Sigmoid colon (tissue), 7 donors: Measurements from ENCODE around the gene TOX2. TPM values are rescaled to one million over a fixed set of nuclear protein-coding genes. Genes with fewer than 3 reads are reported as not detected.

Experiments used
- DNase-seq: peaks from one replicate; pipeline ENCODE4 v3.0.0-alpha.2; 2019
- H3K27ac ChIP-seq, 4 donors: fragments of 200-600 bp; sonication (generic); one replicate each; pipeline ENCODE4 v1.5.1; 2016 to 2019; ENCODE audit warnings: mild to moderate bottlenecking in 1 of 4
- H3K27me3 ChIP-seq, 3 donors: fragments of 200-600 bp; sonication (generic); one replicate each; pipeline ENCODE4 v1.5.1; 2019; ENCODE audit warnings: mild to moderate bottlenecking in 1 of 3
- H3K36me3 ChIP-seq, 4 donors: fragments of 200-600 bp; sonication (generic); one replicate each; pipeline ENCODE4 v1.5.1; 2016 to 2019
- H3K4me1 ChIP-seq, 4 donors: fragments of 200-600 bp; sonication (generic); one replicate each; pipeline ENCODE4 v1.5.1; 2017 to 2019
- H3K4me3 ChIP-seq, 4 donors: fragments of 200-600 bp; sonication (generic); one replicate each; pipeline ENCODE4 v1.5.1; 2017 to 2019; ENCODE audit warnings: mild to moderate bottlenecking in 2 of 4, moderate library complexity in 1 of 4
- H3K9me3 ChIP-seq, 4 donors: fragments of 200-600 bp in 3 of 4; sonication (generic) in 3 of 4; one replicate each; pipeline versions ENCODE4 v1.5.1 to v1.6.1; 2013 to 2019
- EP300 ChIP-seq, 4 donors: sonication (generic); formaldehyde crosslinking; IDR thresholded peaks; one replicate each; pipeline ENCODE4 v1.6.1; 2017; ENCODE audit warnings: antibody characterized with exemption in 4 of 4
- POLR2A ChIP-seq, 2 donors: fragments of 450-650 bp; IDR thresholded peaks; one replicate each; pipeline ENCODE4 v1.6.1; 2016; ENCODE audit warnings: antibody characterized with exemption in 2 of 2, mild to moderate bottlenecking in 2 of 2, moderate library complexity in 2 of 2
- POLR2AphosphoS5 ChIP-seq, 4 donors: sonication (generic); formaldehyde crosslinking; IDR thresholded peaks; one replicate each; pipeline ENCODE4 v1.6.1; 2017; ENCODE audit warnings: antibody characterized with exemption in 4 of 4
- WGBS, 2 donors: extraction: QIAGEN DNeasy Blood & Tissue Kit; methylation state at CpG; one replicate each; pipeline ENCODE4 v1.1.7; 2013; 5-methylcytosine and 5-hydroxymethylcytosine counted together
- intact Hi-C: fragments of 100-400 bp; cut with DNase I; formaldehyde crosslinking; loops from one replicate; pipeline ENCODE4 v1.15.1; 2023
- polyA plus RNA-seq, 3 donors: library from polyadenylated mRNA; stranded (reverse); fragments of 200-250 nt; gene quantifications; one replicate each; pipeline ENCODE4 v1.2.3, GENCODE V29; 2013
- small RNA-seq, 3 donors: library from RNA; depleted of rRNA; stranded (forward); fragments of <200 nt; gene quantifications; one replicate each; pipeline ENCODE3, GENCODE V24; 2016
- total RNA-seq, 4 donors: library from RNA; depleted of rRNA; stranded (reverse); fragments of >200 nt; gene quantifications; one replicate each; pipeline ENCODE4 v1.1.0, GENCODE V29; 2016
- TF ChIP-seq, protein P1 (sequence below), 4 experiments: fragments of 450-650 bp in 3 of 4; fragments of 200-600 bp in 1 of 4; IDR thresholded peaks; one replicate each; pipeline ENCODE4 v1.5.1; 2016 to 2019; ENCODE audit warnings: antibody characterized with exemption in 4 of 4, mild to moderate bottlenecking in 3 of 4, moderate library complexity in 2 of 4
- donor health status: healthy with polysubstance abuse.
- donor health status: Bipolar disorder and iron deficiency.
- donor health status: healthy.

The TOX2 gene
- total and polyA plus RNA-seq, 7 donors, result 0.27 to 8.1 (median 1.7) TPM

GRCh38 chr20:44115762-44116644 lies 201.4 kb downstream of the TOX2 start:
- TF ChIP-seq, protein P1, sequence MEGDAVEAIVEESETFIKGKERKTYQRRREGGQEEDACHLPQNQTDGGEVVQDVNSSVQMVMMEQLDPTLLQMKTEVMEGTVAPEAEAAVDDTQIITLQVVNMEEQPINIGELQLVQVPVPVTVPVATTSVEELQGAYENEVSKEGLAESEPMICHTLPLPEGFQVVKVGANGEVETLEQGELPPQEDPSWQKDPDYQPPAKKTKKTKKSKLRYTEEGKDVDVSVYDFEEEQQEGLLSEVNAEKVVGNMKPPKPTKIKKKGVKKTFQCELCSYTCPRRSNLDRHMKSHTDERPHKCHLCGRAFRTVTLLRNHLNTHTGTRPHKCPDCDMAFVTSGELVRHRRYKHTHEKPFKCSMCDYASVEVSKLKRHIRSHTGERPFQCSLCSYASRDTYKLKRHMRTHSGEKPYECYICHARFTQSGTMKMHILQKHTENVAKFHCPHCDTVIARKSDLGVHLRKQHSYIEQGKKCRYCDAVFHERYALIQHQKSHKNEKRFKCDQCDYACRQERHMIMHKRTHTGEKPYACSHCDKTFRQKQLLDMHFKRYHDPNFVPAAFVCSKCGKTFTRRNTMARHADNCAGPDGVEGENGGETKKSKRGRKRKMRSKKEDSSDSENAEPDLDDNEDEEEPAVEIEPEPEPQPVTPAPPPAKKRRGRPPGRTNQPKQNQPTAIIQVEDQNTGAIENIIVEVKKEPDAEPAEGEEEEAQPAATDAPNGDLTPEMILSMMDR (IDR thresholded peaks at IDR 0.05), result no peak
- TF ChIP-seq EP300 (IDR thresholded peaks at IDR 0.05) (no peak), POLR2AphosphoS5 (IDR thresholded peaks at IDR 0.05) (no peak), POLR2A (IDR thresholded peaks at IDR 0.05) (no peak)
- Histone ChIP-seq H3K4me3 (no peak overlapping the region), H3K36me3 (peaks cover 0 to 27% (median 12%) of the 10 kb centered on the region in 4 donors), H3K4me1 (peaks cover 0 to 90% (median 68%) of the 10 kb centered on the region in 4 donors), H3K9me3 (no peaks in the 10 kb centered on the region), H3K27me3 (peaks cover 0 to 15% (median 0%) of the 10 kb centered on the region in 3 donors), H3K27ac (peak overlapping the region; percentile 74 to 82 (median 78))
- 31 to 46% methylated on average over 76 of the region's 76 CpGs for WGBS, 2 donors
- intact Hi-C loops, result loop anchor here (1.0 to 5.0 kb wide), 2 partner anchors 74 to 196 kb away; partner anchors contain the start of gene FITM2
- DNase-seq, result no peak

DNA sequence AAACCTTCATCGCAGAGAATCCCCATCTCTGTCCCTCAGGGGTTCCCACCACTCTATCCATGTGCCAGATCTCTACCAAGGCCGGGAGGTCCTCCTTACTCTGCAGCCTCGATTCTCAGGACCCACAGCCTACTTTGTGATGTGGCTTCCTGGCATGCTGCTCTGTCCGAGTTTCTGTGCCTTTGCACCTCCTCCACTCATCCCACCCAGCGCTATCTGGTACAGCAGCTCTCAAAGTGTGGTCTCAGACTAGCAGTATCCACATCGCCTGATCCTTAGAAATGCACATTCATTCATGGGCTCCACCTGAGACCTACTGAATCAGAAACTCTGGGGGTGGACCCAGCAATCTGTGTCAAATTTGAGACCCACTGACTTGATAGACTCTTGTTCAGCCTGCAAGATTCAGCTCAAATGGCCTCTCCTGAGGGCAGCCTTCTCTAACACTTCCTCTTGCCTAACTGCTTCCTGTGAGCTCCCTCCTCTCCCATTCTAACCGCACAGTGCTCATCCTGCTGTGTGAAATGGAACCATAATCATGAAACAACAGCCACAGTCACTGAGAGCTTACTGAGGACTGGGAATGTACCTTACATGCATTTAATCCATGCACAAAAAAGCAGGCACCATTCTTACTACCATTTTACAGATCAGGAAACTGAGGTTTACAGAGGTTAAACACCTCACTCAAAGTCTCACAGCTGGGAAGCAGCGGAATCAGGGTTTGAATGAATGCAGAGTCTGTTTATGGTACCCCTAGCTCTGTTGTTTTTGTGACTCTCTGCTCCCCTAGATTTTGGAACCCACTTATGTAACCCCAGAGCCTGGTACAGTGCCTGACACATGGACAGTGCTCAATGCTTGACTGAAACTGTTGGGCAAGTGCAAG lies 202.9 kb downstream of the TOX2 start:
- intact Hi-C loops, result loop anchor here (5.0 kb wide), 1 partner anchor 195 kb away; the partner anchor contains the start of gene FITM2
- H3K36me3 ChIP-seq, result peaks cover 0 to 23% (median 10%) of the 10 kb centered on the region in 4 donors
- H3K9me3 ChIP-seq, result no peaks in the 10 kb centered on the region
- WGBS, 2 donors, result 86% methylated on average over 8 of the region's 8 CpGs
- peak overlapping the region; percentile 74 to 82 (median 78) for H3K27ac ChIP-seq
- DNase-seq, result no peak
- TF ChIP-seq, protein P1 (IDR thresholded peaks at IDR 0.05), result no peak
- TF ChIP-seq POLR2AphosphoS5 (IDR thresholded peaks at IDR 0.05) (no peak), POLR2A (IDR thresholded peaks at IDR 0.05) (no peak), EP300 (IDR thresholded peaks at IDR 0.05) (no peak)
- peaks cover 0 to 90% (median 70%) of the 10 kb centered on the region in 4 donors for H3K4me1 ChIP-seq
- peaks cover 0 to 15% (median 0%) of the 10 kb centered on the region in 3 donors for H3K27me3 ChIP-seq
- H3K4me3 ChIP-seq, result no peak overlapping the region

DNA sequence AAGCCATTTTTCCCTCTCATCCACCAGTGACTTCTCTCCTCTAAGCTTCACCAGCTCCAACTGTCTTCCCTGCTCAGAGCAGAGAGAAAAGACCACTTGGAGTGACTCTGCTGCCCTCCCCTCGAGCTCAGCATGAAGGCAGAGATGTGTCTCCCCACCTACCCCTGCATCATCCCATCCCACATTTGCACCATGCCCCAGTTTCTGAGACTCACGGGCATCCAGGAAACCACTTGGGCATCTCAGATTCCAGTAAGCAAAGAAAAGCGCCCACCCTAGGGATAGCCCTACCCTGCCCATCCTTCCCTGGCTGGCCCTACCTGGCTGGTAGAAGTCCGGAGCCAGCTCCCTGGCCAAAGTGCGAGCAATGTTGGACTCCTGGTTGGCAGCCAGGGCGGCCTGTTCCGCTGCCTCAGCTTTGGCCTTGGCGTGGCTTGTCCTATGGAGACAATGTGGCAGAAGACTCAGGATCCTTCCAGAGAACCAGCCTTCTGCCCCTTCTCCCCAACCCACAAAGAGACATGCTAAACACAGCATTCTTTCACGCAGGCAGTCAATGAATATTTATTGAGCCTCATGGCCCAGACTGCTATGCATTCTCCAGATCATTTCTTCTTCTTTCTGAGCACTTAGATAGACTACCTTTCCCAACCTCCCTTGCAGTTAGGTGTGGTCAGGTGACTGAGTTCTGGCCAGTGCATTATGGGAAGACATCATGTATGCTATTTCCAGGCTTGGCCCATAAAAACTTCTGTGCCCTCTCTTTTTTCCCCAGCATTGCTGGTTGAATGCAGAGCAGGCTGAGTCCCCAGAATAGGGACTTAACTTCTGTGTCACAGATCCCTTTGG lies 203.8 kb downstream of the TOX2 start:
- intact Hi-C loops, result loop anchor here (5.0 kb wide), 1 partner anchor 194 kb away; the partner anchor contains the start of gene FITM2

More for the DNA sequence above, 203.8 kb downstream of the TOX2 start:
- Histone ChIP-seq H3K36me3 (peaks cover 0 to 18% (median 6%) of the 10 kb centered on the region in 4 donors), H3K4me3 (no peak overlapping the region), H3K9me3 (no peaks in the 10 kb centered on the region), H3K27ac (peak overlapping the region; percentile 74 to 82 (median 78)), H3K4me1 (peaks cover 0 to 90% (median 70%) of the 10 kb centered on the region in 4 donors), H3K27me3 (peaks cover 0 to 15% (median 0%) of the 10 kb centered on the region in 3 donors)
- WGBS, 2 donors, result 85 to 88% methylated on average over 9 of the region's 9 CpGs
- TF ChIP-seq EP300 (IDR thresholded peaks at IDR 0.05) (no peak), POLR2A (IDR thresholded peaks at IDR 0.05) (no peak), POLR2AphosphoS5 (IDR thresholded peaks at IDR 0.05) (no peak)
- TF ChIP-seq, protein P1 (IDR thresholded peaks at IDR 0.05), result no peak
- no peak for DNase-seq

Small RNA genes within 50 kb of the gene (small RNA-seq; reads per million reads assigned to genes)
- 0 reads per million in 3 donors for gene RN7SL443P

Other genes with a start within 250 kb of the TOX2 start
- under 1 TPM in 1 of 4 donors, not detected in 3; 0.27 TPM for gene MYBL2, start 247.7 kb upstream of the TOX2 start, total RNA-seq
- gene MYBL2, start 247.7 kb upstream of the TOX2 start, polyA plus RNA-seq, result 10 to 100 TPM in 1 of 3 donors, 1 to 10 TPM in 2; 1.2 to 40.6 (median 6.9) TPM
- not detected for gene GTSF1L, start 187.8 kb upstream of the TOX2 start, total RNA-seq
- gene GTSF1L, start 187.8 kb upstream of the TOX2 start, polyA plus RNA-seq, result under 1 TPM in 1 of 3 donors, not detected in 2; 0.17 TPM